MM.1S (cell line): ENCODE data around the gene FAM193A.
"Not testable (repeated sequence)": the region's sequence is repeated elsewhere in the genome, so short reads cannot be mapped to it uniquely, and the experiment has no call there.

Source experiments
- DNase-seq: peaks from one replicate; pipeline ENCODE4 v3.0.0-alpha.2; 2015
- H2AFZ ChIP-seq: fragments of 300-600 bp; sonication (generic); 2 replicates; pipeline ENCODE4 v1.6.0; 2016; ENCODE audit warnings: antibody characterized with exemption, low read length
- H3F3A ChIP-seq: fragments of 300-600 bp; sonication (generic); 2 replicates; pipeline ENCODE4 v1.6.1; 2016; ENCODE audit warnings: mild to moderate bottlenecking, antibody characterized with exemption, low read length, moderate library complexity, mixed read lengths; ENCODE audit not compliant: insufficient read depth
- H3K27ac ChIP-seq: fragments of 300-600 bp; sonication (generic); 2 replicates; pipeline ENCODE4 v1.5.1; 2016; ENCODE audit warnings: mild to moderate bottlenecking, low read length
- H3K27me3 ChIP-seq: fragments of 300-600 bp; sonication (generic); replicated peaks from 2 replicates; pipeline ENCODE4 v1.6.0; 2016; ENCODE audit warnings: low read length; ENCODE audit not compliant: insufficient read depth
- H3K36me3 ChIP-seq: fragments of 300-600 bp; sonication (generic); replicated peaks from 2 replicates; pipeline ENCODE4 v1.6.1; 2016; ENCODE audit warnings: mild to moderate bottlenecking, low read length, mixed read lengths; ENCODE audit not compliant: insufficient read depth
- H3K4me1 ChIP-seq: fragments of 300-600 bp; sonication (generic); 2 replicates; pipeline ENCODE4 v1.6.1; 2016; ENCODE audit warnings: low read length, mixed read lengths
- H3K4me2 ChIP-seq: fragments of 300-600 bp; sonication (generic); 2 replicates; pipeline ENCODE4 v1.6.0; 2016; ENCODE audit warnings: low read depth, low read length
- H3K4me3 ChIP-seq: fragments of 300-600 bp; sonication (generic); 2 replicates; pipeline ENCODE4 v1.5.1; 2016; ENCODE audit warnings: low read length, mixed read lengths
- H3K79me2 ChIP-seq: fragments of 300-600 bp; sonication (generic); 2 replicates; pipeline ENCODE4 v1.6.1; 2016; ENCODE audit warnings: mixed run types, low read length, mixed read lengths
- H3K9ac ChIP-seq: fragments of 300-600 bp; sonication (generic); 2 replicates; pipeline ENCODE4 v1.6.1; 2016; ENCODE audit warnings: low read length, mixed read lengths
- H3K9me2 ChIP-seq: fragments of 300-600 bp; sonication (generic); replicated peaks from 2 replicates; pipeline ENCODE4 v1.6.1; 2016; ENCODE audit warnings: mild to moderate bottlenecking, low read length, mixed read lengths; ENCODE audit not compliant: insufficient read depth
- H3K9me3 ChIP-seq: fragments of 300-600 bp; sonication (generic); replicated peaks from 2 replicates; pipeline ENCODE4 v1.6.1; 2016; ENCODE audit warnings: mild to moderate bottlenecking, low read length, mixed read lengths; ENCODE audit not compliant: insufficient read depth
- H4K20me1 ChIP-seq: fragments of 300-600 bp; sonication (generic); 2 replicates; pipeline ENCODE4 v1.6.1; 2016; ENCODE audit warnings: mild to moderate bottlenecking, low read length, moderate library complexity, mixed read lengths; ENCODE audit not compliant: insufficient read depth
- EZH2 ChIP-seq: fragments of 300-600 bp; sonication (generic); optimal IDR thresholded peaks from 2 replicates; pipeline ENCODE3; 2017; ENCODE audit warnings: low read depth, mild to moderate bottlenecking, antibody characterized with exemption, low read length, mixed read lengths
- EZH2phosphoT487 ChIP-seq: fragments of 300-600 bp; sonication (generic); IDR thresholded peaks from 2 replicates; pipeline ENCODE4 v1.6.1; 2018; ENCODE audit warnings: antibody characterized with exemption, low read length
- TF ChIP-seq, protein P1 (sequence below): fragments of 300-600 bp; sonication (generic); IDR thresholded peaks from 2 replicates; pipeline ENCODE4 v1.5.1; 2016; ENCODE audit warnings: antibody characterized with exemption, low read length, mixed read lengths

The FAM193A gene

DNA sequence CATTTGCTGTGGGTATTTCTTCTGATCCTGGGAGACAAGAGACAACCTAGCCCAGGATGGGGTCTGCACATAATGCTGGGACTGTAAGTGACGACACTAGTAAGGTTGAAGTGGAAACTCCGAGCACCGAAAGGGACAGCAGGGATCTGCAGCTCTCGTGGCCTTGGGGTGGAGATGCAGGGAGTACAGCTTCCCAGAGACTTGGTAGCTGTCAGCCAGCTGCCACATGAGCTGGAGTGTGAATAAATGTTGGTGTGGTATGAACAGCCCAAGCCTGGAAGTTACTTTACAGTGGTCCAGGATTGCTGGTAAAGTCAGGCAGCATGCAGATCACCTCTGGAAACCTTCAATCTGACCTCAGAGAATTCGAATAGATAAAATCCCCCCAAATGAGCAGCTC is 97.6 kb downstream of the FAM193A start:
- Histone ChIP-seq H2AFZ (no peak overlapping the region), H3K9me2 (no peaks in the 10 kb centered on the region), H3K4me3 (no peak overlapping the region), H3K4me1 (no peaks in the 10 kb centered on the region), H3K36me3 (0 out of 2 replicates have a peak, but pooled peaks cover 4% of the 10 kb centered on the region), H3K27ac (no peak overlapping the region), H4K20me1 (no peaks in the 10 kb centered on the region), H3K4me2 (no peak overlapping the region), H3K27me3 (no peaks in the 10 kb centered on the region), H3K9me3 (no peaks in the 10 kb centered on the region), H3K9ac (no peak overlapping the region), H3K79me2 (peaks cover 11% of the 10 kb centered on the region), H3F3A (no peaks in the 10 kb centered on the region)
- no peak for TF ChIP-seq EZH2
- no peak for TF ChIP-seq EZH2phosphoT487
- TF ChIP-seq, protein P1, sequence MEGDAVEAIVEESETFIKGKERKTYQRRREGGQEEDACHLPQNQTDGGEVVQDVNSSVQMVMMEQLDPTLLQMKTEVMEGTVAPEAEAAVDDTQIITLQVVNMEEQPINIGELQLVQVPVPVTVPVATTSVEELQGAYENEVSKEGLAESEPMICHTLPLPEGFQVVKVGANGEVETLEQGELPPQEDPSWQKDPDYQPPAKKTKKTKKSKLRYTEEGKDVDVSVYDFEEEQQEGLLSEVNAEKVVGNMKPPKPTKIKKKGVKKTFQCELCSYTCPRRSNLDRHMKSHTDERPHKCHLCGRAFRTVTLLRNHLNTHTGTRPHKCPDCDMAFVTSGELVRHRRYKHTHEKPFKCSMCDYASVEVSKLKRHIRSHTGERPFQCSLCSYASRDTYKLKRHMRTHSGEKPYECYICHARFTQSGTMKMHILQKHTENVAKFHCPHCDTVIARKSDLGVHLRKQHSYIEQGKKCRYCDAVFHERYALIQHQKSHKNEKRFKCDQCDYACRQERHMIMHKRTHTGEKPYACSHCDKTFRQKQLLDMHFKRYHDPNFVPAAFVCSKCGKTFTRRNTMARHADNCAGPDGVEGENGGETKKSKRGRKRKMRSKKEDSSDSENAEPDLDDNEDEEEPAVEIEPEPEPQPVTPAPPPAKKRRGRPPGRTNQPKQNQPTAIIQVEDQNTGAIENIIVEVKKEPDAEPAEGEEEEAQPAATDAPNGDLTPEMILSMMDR: no peak
- DNase-seq: no peak

DNA sequence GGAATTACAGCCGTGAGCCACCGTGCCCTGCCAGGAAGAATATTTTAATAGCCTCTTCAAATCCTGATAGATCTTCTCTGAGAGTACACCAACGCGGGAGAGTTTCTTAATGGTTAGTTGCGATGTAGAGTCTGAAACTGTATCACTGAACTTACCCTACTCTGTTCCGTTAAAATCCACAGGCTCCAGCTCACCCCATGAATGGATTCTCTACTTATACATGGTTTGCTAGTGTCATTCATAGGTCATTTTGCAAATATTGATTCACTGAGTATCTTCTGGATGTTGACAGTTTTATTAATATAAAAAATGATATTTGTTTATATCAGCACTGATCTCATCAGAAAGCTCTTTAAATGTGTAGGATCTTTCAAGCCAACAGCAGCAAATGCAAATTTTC is 99.9 kb downstream of the FAM193A start:
- H3K9me2 ChIP-seq: no peaks in the 10 kb centered on the region
- H3K4me3 ChIP-seq: no peak overlapping the region
- no peak overlapping the region for H2AFZ ChIP-seq
- no peak overlapping the region for H3K9ac ChIP-seq
- no peaks in the 10 kb centered on the region for H3K27me3 ChIP-seq
- H3F3A ChIP-seq: no peaks in the 10 kb centered on the region
- H3K79me2 ChIP-seq: peaks cover 8% of the 10 kb centered on the region
- no peaks in the 10 kb centered on the region for H3K9me3 ChIP-seq
- H4K20me1 ChIP-seq: no peaks in the 10 kb centered on the region
- no peak overlapping the region for H3K27ac ChIP-seq
- H3K4me1 ChIP-seq: no peaks in the 10 kb centered on the region
- no peak for TF ChIP-seq EZH2
- TF ChIP-seq, protein P1: no peak
- DNase-seq: no peak
- no peaks in the 10 kb centered on the region for H3K36me3 ChIP-seq
- H3K4me2 ChIP-seq: no peak overlapping the region

DNA sequence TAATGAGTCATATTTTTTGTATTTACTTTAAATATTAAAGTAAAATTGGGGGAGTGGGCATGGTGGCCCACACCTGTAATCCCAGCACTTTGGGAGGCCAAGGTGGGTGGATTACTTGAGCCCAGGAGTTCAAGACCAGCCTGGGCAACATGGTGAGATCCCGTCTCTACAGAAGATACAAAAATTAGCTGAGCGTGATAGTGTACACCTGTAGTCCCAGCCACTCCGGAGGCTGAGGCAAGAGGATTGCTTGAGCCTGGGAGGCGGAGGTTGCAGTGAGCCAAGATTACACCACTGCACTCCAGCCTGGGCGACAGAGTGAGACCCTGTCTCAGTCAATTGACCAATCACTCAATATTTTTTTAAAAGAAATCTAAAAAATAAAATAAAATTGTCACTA is 100.5 kb downstream of the FAM193A start:
- H3K9me3 ChIP-seq, H3K4me3 ChIP-seq, H3F3A ChIP-seq, H3K9ac ChIP-seq, H3K36me3 ChIP-seq, H3K79me2 ChIP-seq, H2AFZ ChIP-seq, H4K20me1 ChIP-seq, H3K4me1 ChIP-seq, H3K9me2 ChIP-seq, H3K4me2 ChIP-seq, H3K27me3 ChIP-seq, DNase-seq, H3K27ac ChIP-seq: not testable (repeated sequence)

DNA sequence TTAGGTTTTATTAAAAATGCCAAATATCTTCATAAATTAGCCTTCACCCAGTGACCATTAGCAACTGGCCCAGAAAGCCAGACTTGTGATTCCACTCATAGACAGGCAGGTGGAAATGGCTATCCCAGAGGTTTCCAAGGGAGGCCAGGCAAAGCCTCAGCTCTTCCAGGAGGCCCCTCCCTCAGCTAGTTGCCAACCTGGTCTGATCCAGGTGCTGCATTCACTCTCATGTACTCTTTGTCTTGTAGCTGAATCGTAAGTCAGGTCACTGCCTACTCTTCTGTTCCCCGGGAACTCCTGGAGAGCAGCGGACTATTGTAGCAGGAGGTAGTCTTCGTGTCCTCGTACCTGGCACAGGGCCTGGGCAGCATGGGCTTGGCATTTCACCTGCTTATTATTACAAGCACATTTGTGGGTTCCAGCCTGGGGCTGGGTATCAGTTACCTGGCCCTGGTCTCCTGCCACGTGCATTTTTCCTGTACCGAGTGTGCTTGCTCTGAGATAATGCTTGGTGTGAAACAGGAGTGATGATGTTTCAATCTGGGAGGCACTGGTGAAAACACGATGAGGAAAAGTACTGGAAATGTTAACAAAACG is 101.6 kb downstream of the FAM193A start:
- no peak for DNase-seq
- Histone ChIP-seq H3K4me3 (no peak overlapping the region), H3K9me3 (no peaks in the 10 kb centered on the region), H3K4me2 (no peak overlapping the region), H2AFZ (no peak overlapping the region), H3K9ac (no peak overlapping the region), H3K36me3 (no peaks in the 10 kb centered on the region), H3F3A (no peaks in the 10 kb centered on the region), H3K4me1 (no peaks in the 10 kb centered on the region), H3K27me3 (no peaks in the 10 kb centered on the region), H3K9me2 (no peaks in the 10 kb centered on the region), H3K27ac (no peak overlapping the region), H3K79me2 (peaks cover 8% of the 10 kb centered on the region), H4K20me1 (no peaks in the 10 kb centered on the region)
- TF ChIP-seq EZH2phosphoT487 (no peak), EZH2 (no peak)
- TF ChIP-seq, protein P1: no peak
